ENCODE measurements around the gene PCDHA5.
"Not testable (repeated sequence)": the region's sequence is repeated elsewhere in the genome, so short reads cannot be mapped to it uniquely, and the experiment has no call there.

DNA sequence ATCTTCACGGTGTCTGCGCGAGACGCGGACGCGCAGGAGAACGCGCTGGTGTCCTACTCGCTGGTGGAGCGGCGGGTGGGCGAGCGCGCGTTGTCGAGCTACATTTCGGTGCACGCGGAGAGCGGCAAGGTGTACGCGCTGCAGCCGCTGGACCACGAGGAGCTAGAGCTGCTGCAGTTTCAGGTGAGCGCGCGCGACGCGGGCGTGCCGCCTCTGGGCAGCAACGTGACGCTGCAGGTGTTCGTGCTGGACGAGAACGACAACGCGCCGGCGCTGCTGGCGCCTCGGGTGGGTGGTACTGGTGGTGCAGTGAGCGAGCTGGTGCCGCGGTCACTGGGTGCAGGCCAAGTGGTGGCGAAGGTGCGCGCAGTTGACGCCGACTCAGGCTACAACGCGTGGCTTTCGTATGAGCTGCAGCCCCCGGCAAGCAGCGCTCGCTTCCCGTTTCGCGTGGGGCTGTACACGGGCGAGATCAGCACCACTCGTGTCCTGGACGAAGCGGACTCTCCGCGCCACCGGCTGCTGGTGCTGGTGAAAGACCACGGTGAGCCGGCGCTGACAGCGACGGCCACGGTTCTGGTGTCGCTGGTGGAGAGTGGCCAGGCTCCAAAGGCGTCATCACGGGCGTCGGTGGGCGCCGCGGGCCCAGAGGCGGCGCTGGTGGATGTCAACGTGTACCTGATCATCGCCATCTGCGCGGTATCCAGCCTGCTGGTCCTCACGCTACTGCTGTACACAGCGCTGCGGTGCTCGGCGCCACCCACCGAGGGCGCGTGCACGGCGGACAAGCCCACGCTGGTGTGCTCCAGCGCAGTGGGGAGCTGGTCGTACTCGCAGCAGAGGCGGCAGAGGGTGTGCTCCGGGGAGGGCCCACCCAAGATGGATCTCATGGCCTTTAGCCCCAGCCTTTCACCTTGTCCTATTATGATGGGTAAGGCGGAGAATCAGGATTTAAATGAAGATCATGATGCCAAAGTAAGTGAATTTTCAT is 8.4 kb downstream of the PCDHA5 start:
- TF ChIP-seq, protein P1, sequence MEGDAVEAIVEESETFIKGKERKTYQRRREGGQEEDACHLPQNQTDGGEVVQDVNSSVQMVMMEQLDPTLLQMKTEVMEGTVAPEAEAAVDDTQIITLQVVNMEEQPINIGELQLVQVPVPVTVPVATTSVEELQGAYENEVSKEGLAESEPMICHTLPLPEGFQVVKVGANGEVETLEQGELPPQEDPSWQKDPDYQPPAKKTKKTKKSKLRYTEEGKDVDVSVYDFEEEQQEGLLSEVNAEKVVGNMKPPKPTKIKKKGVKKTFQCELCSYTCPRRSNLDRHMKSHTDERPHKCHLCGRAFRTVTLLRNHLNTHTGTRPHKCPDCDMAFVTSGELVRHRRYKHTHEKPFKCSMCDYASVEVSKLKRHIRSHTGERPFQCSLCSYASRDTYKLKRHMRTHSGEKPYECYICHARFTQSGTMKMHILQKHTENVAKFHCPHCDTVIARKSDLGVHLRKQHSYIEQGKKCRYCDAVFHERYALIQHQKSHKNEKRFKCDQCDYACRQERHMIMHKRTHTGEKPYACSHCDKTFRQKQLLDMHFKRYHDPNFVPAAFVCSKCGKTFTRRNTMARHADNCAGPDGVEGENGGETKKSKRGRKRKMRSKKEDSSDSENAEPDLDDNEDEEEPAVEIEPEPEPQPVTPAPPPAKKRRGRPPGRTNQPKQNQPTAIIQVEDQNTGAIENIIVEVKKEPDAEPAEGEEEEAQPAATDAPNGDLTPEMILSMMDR (IDR thresholded peaks at IDR 0.05), result not testable (repeated sequence)
- TF ChIP-seq POLR2A, POLR2AphosphoS5 (IDR thresholded peaks at IDR 0.05): not testable (repeated sequence)

Data from breast epithelium (tissue), 3 donors.